SK-N-SH treated with all-trans-retinoic acid at 6 μM for 48 hours (cell line): Measurements from ENCODE around the gene NUCB1.

Experiments
- PATZ1 ChIP-seq: fragments of 250-450 bp; sonication (Bioruptor Pico); IDR thresholded peaks from 2 replicates; pipeline ENCODE4 v1.8.0; 2020; ENCODE audit warnings: mild to moderate bottlenecking, moderate library complexity, borderline replicate concordance
- SNAI2 ChIP-seq: fragments of 250-450 bp; sonication (Bioruptor Pico); IDR thresholded peaks from 2 replicates; pipeline ENCODE4 v1.5.0; 2020; ENCODE audit warnings: mild to moderate bottlenecking, moderate library complexity
- TSHZ2 ChIP-seq: fragments of 250-450 bp; sonication (Bioruptor Pico); IDR thresholded peaks from 2 replicates; pipeline ENCODE4 v1.5.0; 2020; ENCODE audit warnings: mild to moderate bottlenecking, moderate library complexity
- ZNF565 ChIP-seq: fragments of 450-650 bp; formaldehyde crosslinking; conservative IDR thresholded peaks from 2 replicates; pipeline ENCODE4 v1.5.0; 2020; ENCODE audit warnings: low read depth, mild to moderate bottlenecking, moderate library complexity

GRCh38 chr19:48961673-48962028, 61.5 kb downstream of the NUCB1 start:
- TF ChIP-seq ZNF565, result no peak
- no peak for TF ChIP-seq TSHZ2
- TF ChIP-seq SNAI2 (CRISPR knock-in tag), result no peak
- no peak for TF ChIP-seq PATZ1 (CRISPR knock-in tag)
